Vagina (tissue), 2 donors: Measurements from ENCODE around the gene CASQ2.

Experiments
- CTCF ChIP-seq, 3 experiments: fragments of 450-650 bp in 2 of 3; fragments of 200-600 bp in 1 of 3; sonication (generic) in 1 of 3; IDR thresholded peaks; one replicate each; pipeline ENCODE4 v1.5.1; 2017 to 2019; ENCODE audit warnings: antibody characterized with exemption in 3 of 3, mild to moderate bottlenecking in 2 of 3, moderate library complexity in 2 of 3
- POLR2AphosphoS5 ChIP-seq, 2 donors: sonication (generic); formaldehyde crosslinking; IDR thresholded peaks; one replicate each; pipeline ENCODE4 v1.9.0; 2017; ENCODE audit warnings: antibody characterized with exemption in 2 of 2, mild to moderate bottlenecking in 2 of 2, low read depth in 1 of 2; ENCODE audit not compliant: insufficient read depth in 1 of 2

- TF ChIP-seq CTCF (IDR thresholded peaks at IDR 0.05) (no peak), POLR2AphosphoS5 (IDR thresholded peaks at IDR 0.05; ENCODE audit: insufficient read depth in 1 of 2, low read depth in 1 of 2) (no peak)
Measured at GRCh38 chr1:115761601-115762302, 6.8 kb downstream of the CASQ2 start.
